IMR-90 (cell line): ENCODE measurements around the gene CHMP3.

Source experiments
- CTCF ChIP-seq: conservative IDR thresholded peaks from 2 replicates; pipeline ENCODE4 v1.5.1; 2012; ENCODE audit warnings: mild to moderate bottlenecking, low read depth, low read length, improper control_type of control experiment
- POLR2A ChIP-seq: IDR thresholded peaks from 2 replicates; pipeline ENCODE4 v1.6.1; 2012; ENCODE audit warnings: mild to moderate bottlenecking, low read depth, low read length
- SMC3 ChIP-seq: fragments of 150-350 bp; IDR thresholded peaks from 2 replicates; pipeline ENCODE4 v1.6.1; 2016; ENCODE audit warnings: low read depth, mild to moderate bottlenecking, antibody characterized with exemption, low read length, moderate library complexity

GRCh38 chr2:86500325-86501083 lies 62.7 kb downstream of the CHMP3 start:
- TF ChIP-seq CTCF (no peak), SMC3 (no peak), POLR2A (no peak)
